ENCODE results near the gene GABBR2.

GABBR2 gene

DNA sequence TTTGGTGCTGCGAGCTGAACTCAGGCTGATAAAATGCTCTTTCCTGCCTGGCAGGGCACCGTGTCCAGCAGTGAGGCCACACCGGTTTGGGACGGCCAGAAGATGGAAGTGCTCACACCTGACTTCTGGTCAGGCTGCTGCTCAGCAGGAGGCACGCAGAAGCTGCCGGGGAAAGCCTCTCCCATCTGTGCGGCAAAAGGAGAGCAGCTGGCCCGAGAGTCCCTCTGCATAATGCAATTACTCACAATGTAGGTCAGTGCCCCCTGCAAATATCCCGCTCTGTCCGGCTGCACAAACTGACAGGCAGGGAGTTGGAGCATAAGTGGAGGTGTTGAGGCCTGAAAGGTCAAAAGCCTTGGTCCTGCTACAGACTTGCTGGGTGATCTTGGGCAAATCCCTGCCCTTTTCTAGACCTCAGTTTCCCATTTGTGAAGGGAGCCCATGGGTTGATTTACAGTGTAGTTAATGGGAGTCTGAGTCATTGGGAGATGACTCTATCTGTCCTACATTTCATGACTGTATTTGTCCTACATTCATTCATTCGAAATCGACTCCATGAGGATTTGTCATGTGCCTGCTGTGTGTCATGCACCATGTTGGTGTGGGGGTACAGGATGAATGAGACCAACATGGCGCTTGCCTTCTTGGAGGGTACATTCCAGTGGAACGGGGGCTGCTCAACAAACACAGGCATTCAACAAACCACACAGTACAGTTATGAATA is 391.4 kb downstream of the GABBR2 start:
- DNase-seq (ENCODE audit: insufficient read length): no peak
- FAIRE-seq: no peak
- no peak for TF ChIP-seq POLR2A (IDR thresholded peaks at IDR 0.05; ENCODE audit: low read depth, low read length)
- TF ChIP-seq POLR2AphosphoS5 (IDR thresholded peaks at IDR 0.05; ENCODE audit: low read depth, low read length): no peak
- TF ChIP-seq TAF1 (IDR thresholded peaks at IDR 0.05; ENCODE audit: borderline replicate concordance, low read depth, low read length): no peak

GRCh38 chr9:98316445-98317133 is 392.1 kb downstream of the GABBR2 start:
- no peak for FAIRE-seq
- DNase-seq (ENCODE audit: insufficient read length): no peak
- no peak for TF ChIP-seq TAF1 (IDR thresholded peaks at IDR 0.05; ENCODE audit: borderline replicate concordance, low read depth, low read length)
- TF ChIP-seq POLR2A (IDR thresholded peaks at IDR 0.05; ENCODE audit: low read depth, low read length): no peak
- TF ChIP-seq POLR2AphosphoS5 (IDR thresholded peaks at IDR 0.05; ENCODE audit: low read depth, low read length): no peak

DNA sequence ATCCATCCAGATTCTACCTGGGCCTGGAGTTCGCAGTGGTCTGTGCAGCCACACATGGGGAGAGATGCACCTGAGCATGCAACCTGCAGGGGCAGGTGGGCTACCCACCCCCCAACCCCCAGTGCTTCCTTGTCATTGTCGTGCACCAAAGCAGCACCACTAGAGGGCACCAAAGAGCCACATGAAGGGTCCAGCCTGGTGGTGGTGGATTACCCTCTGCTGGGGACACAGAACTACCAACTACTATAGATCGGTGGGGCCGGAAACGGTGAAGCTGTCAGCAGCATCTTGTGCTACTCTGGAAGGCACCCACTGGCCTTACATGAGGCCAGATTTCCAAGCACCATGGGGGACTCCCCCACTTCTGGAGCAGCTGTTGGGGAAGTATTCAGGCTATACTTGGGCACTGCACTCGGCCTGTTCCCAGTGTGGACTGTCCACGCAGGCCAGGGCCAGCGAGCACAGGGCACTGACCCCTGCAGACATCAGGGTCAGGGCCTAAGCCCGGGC is 393.1 kb downstream of the GABBR2 start:
- DNase-seq (ENCODE audit: insufficient read length) (peak; percentile 83), FAIRE-seq (peak; percentile 78)
- no peak for TF ChIP-seq POLR2AphosphoS5 (IDR thresholded peaks at IDR 0.05; ENCODE audit: low read depth, low read length)
- TF ChIP-seq TAF1 (IDR thresholded peaks at IDR 0.05; ENCODE audit: borderline replicate concordance, low read depth, low read length): no peak
- TF ChIP-seq POLR2A (IDR thresholded peaks at IDR 0.05; ENCODE audit: low read depth, low read length): no peak

GRCh38 chr9:98315067-98315453 is 393.7 kb downstream of the GABBR2 start:
- no peak for FAIRE-seq
- TF ChIP-seq POLR2AphosphoS5 (IDR thresholded peaks at IDR 0.05; ENCODE audit: low read depth, low read length) (no peak), TAF1 (IDR thresholded peaks at IDR 0.05; ENCODE audit: borderline replicate concordance, low read depth, low read length) (no peak), POLR2A (IDR thresholded peaks at IDR 0.05; ENCODE audit: low read depth, low read length) (no peak)

GRCh38 chr9:98314381-98315066 is 394.2 kb downstream of the GABBR2 start:
- FAIRE-seq (no peak), DNase-seq (ENCODE audit: insufficient read length) (no peak)
- TF ChIP-seq POLR2A (IDR thresholded peaks at IDR 0.05; ENCODE audit: low read depth, low read length): no peak
- no peak for TF ChIP-seq POLR2AphosphoS5 (IDR thresholded peaks at IDR 0.05; ENCODE audit: low read depth, low read length)

More at GRCh38 chr9:98315067-98315453, 393.7 kb downstream of the GABBR2 start:
- no peak for DNase-seq (ENCODE audit: insufficient read length)

DNA sequence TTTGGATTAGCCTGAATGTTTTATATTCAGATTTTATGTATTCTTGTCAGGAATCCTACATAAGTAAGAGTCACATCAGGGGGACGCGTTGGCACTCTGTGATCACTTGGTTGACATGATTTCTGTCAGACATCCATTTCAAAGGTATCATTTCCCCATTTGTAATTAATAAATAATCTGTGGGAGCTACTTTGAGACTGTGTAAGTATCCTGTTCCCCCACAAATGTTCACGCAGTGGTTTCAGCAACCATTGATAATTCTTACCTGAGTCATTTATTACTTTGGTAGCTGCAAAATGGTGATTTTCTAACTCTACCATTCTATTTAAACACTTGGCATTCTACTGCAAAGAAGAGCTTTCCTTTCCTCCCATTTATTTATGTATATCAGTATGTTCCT is 396.4 kb downstream of the GABBR2 start:
- TF ChIP-seq POLR2AphosphoS5 (IDR thresholded peaks at IDR 0.05; ENCODE audit: low read depth, low read length): no peak
- no peak for TF ChIP-seq POLR2A (IDR thresholded peaks at IDR 0.05; ENCODE audit: low read depth, low read length)
- TF ChIP-seq TAF1 (IDR thresholded peaks at IDR 0.05; ENCODE audit: borderline replicate concordance, low read depth, low read length): no peak
- no peak for FAIRE-seq
- DNase-seq (ENCODE audit: insufficient read length): no peak

- no peak for TF ChIP-seq POLR2AphosphoS5 (IDR thresholded peaks at IDR 0.05; ENCODE audit: low read depth, low read length)
- no peak for TF ChIP-seq POLR2A (IDR thresholded peaks at IDR 0.05; ENCODE audit: low read depth, low read length)
- no peak for TF ChIP-seq TAF1 (IDR thresholded peaks at IDR 0.05; ENCODE audit: borderline replicate concordance, low read depth, low read length)
- FAIRE-seq: no peak
- DNase-seq (ENCODE audit: insufficient read length): no peak
These were observed 397.2 kb downstream of the GABBR2 start for GRCh38 chr9:98311541-98311940.

DNA sequence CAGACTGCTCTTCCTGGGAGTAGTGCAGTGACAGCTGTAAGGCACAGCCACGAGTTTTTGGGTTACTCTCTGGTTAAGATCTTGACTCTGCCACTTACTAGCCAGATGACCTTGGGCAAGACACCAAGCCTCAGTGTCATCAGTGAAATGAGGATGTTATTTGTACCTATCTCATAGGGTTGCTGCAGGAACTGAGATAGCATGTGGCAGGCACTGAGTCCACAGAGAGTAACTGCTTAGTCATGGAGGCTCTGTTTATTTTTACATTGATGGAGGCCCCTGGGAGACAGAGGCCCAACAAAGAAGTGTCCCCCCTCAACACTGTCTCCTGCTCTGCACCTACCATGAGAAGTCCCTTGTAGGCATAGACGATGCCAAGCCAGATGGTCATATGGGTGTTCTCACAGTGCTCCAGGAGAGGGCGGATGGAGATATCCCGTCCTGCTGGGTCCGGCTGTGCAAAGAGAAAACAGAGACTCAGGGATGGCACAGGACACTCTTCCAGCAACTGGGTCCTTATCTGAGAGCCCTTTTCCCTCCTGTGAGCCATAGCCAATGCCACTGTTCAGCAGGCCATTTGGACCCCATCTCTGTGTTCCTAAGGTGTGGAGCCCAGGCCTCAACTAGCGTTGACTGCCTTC is 397.9 kb downstream of the GABBR2 start:
- no peak for FAIRE-seq
- TF ChIP-seq TAF1 (IDR thresholded peaks at IDR 0.05; ENCODE audit: borderline replicate concordance, low read depth, low read length) (no peak), POLR2AphosphoS5 (IDR thresholded peaks at IDR 0.05; ENCODE audit: low read depth, low read length) (no peak), POLR2A (IDR thresholded peaks at IDR 0.05; ENCODE audit: low read depth, low read length) (no peak)
- DNase-seq (ENCODE audit: insufficient read length): no peak

DNA sequence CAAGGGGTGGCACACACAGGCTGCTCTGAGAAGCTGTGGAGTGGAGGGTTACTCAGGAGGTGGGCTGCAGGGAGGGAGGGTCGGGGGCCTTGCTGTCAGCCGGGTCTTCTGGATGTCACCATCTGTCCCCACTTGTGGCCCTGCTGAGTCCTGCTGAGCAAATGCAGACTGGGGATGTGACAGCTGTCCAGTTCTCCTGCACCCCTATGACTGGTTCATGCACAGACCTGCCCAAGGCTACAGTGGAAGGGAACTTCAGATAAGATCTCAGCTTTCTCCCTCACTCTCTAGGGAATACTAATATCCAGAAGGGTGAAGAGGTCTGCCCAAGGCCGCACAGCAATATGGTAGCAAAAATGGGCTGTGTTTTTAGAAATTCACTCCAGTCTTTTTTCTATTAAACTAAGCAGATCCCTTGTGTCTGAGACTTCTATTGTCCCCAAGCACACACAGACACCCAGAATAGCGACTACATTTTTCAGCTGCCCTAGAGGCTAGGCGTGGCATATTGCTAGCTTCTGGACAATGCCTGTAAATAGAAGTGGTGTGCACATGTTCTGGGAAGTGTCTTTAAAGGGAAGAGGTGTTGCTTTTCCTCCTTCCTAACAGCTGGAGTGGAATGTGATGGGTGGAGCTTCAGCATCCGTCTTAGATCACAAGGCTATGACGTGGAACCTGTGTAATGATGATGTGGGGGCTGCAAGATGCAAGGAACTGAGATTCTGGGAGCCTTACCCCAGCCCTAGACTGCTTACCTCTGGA is 402.2 kb downstream of the GABBR2 start:
- FAIRE-seq (no peak), DNase-seq (ENCODE audit: insufficient read length) (no peak)
- no peak for TF ChIP-seq POLR2AphosphoS5 (IDR thresholded peaks at IDR 0.05; ENCODE audit: low read depth, low read length)
- no peak for TF ChIP-seq TAF1 (IDR thresholded peaks at IDR 0.05; ENCODE audit: borderline replicate concordance, low read depth, low read length)
- no peak for TF ChIP-seq POLR2A (IDR thresholded peaks at IDR 0.05; ENCODE audit: low read depth, low read length)

DNA sequence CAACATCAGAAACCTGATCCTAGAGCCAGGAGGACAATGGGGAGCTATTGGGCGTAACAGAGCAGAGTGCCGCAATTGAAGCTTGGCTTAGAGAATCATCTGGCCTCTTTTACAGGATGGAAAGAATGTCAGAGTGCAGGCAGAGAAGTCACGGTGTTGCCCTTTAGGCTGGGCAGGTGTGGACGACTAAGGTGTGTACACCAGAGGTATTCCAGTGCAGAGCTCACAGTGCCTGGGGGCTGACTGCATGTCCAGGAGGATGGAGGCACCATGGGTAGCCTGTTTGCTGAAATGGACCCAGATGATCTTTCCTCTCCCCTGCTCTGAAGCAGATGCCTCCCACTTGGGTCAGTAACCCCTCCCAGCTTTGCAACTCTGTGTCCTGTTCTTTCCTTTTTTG is 404.4 kb downstream of the GABBR2 start:
- FAIRE-seq: no peak
- no peak for TF ChIP-seq POLR2AphosphoS5 (IDR thresholded peaks at IDR 0.05; ENCODE audit: low read depth, low read length)
- no peak for TF ChIP-seq TAF1 (IDR thresholded peaks at IDR 0.05; ENCODE audit: borderline replicate concordance, low read depth, low read length)
- TF ChIP-seq POLR2A (IDR thresholded peaks at IDR 0.05; ENCODE audit: low read depth, low read length): no peak
- DNase-seq (ENCODE audit: insufficient read length): no peak

Data from GM12892 (cell line).